GM12874 (cell line): Measurements from ENCODE around the gene WTIP.

Experiments used
- TF ChIP-seq, protein P1 (sequence below): IDR thresholded peaks from 2 replicates; pipeline ENCODE4 v1.5.1; 2011; ENCODE audit warnings: low read depth, mild to moderate bottlenecking, control low read depth, low read length, moderate library complexity; ENCODE audit not compliant: insufficient read depth

WTIP gene

DNA sequence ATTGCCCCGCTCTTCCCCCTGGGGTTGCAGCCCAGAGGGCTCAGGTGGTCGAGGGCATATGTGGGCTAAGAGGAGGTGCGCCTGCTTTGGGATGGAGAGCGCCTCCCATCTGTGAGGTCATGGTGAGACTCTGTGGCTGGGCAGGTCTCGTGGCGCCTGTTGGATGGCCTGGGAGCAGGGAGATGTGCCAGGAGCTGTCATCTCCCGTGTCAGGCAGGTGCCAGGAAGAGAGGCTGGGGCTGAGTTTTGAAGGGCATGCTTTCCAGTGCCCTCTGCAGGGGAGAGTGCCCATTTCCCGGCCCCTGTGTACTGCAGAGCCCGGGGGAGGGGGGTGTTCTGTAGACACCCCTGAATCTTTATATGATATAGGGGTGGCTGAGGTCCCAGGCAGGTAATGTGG lies 2.8 kb downstream of the WTIP start:
- TF ChIP-seq, protein P1, sequence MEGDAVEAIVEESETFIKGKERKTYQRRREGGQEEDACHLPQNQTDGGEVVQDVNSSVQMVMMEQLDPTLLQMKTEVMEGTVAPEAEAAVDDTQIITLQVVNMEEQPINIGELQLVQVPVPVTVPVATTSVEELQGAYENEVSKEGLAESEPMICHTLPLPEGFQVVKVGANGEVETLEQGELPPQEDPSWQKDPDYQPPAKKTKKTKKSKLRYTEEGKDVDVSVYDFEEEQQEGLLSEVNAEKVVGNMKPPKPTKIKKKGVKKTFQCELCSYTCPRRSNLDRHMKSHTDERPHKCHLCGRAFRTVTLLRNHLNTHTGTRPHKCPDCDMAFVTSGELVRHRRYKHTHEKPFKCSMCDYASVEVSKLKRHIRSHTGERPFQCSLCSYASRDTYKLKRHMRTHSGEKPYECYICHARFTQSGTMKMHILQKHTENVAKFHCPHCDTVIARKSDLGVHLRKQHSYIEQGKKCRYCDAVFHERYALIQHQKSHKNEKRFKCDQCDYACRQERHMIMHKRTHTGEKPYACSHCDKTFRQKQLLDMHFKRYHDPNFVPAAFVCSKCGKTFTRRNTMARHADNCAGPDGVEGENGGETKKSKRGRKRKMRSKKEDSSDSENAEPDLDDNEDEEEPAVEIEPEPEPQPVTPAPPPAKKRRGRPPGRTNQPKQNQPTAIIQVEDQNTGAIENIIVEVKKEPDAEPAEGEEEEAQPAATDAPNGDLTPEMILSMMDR = no peak

DNA sequence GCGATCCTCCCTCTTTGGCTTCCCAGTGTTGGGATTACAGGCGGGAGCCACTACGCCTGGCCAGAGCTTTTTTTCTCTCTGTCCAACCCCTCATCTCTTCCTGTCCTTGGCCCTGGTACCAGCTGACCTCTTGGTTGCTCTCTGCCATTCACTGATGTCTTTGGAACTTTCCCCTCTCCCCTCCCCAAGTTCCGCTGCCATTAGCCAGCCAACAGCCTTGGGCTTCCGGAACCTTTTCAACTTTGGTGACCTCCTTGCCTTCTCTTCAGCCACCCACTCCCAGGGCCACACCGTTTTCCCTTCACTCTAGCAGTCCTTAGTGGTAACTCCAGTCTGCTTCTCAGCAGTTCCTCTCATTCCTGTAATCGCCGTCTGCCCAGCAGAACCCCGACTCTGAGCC lies 4.3 kb downstream of the WTIP start:
- TF ChIP-seq, protein P1 = no peak

DNA sequence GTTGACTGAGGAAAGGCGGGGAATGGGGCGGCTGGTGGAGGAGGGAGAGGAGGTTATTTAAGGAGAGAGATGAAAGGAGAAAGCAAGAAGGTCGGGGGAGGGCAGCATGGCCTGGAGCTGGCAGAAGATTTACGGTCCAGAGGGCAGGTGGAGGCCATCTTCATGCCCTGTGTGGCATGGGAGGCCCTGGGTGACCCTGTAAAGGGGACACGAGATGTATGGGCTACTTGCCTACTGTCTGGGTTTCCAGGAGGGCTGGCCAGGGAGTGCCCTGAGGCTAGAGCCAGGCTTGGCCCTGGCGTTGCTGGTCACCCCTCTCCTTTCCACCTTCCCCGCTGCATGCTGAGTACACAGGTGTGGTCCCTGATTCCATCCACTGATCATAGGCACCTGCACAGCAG lies 6.1 kb downstream of the WTIP start:
- TF ChIP-seq, protein P1 = no peak

DNA sequence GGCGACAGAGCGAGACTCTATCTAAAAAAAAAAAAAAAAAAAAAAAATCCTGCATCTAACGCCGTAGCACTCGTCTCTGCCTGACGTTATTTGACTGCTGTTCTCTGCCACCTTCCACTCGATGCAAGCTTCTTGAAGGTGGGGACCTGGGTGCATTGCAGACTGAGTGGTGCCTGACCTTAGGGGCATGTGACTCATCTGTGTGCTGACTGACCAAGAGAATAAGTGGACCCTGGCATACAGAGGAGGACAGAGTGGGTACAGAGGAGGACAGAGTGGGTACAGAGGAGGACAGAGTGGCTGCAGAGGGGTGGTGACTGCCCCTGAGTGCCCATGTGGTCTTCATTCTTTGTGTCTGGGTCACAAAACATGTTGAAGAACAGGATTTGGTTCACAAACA lies 7.6 kb downstream of the WTIP start:
- TF ChIP-seq, protein P1 = no peak

DNA sequence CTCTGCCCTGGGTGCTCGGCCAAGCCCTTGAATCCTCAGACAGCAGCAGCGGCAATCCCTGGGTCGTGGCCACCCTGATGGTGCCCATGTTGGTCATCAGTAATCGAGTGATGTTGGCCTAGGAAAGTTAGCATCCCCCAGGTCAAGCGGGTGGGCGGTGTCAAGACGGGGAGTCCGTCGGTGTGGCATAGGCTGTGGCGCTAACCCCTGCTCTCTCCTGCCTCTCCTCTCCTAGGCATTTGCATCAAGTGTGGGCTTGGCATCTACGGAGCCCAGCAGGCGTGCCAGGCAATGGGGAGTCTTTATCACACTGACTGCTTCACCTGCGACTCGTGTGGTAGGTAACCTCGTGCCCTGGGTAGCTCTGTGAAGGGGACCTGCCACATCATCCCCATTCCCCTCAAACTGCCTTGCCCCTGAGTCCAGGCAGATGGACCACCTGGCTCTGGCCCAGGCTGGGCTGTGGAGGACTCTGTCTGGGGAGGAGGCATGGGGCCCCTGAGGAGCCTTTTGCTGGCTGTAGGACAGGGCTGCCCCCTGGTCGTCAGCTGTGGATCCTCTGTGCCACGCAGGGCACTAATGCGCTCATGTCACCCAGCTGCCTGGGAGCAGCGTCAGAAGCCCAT lies 8.7 kb downstream of the WTIP start:
- TF ChIP-seq, protein P1 = no peak

DNA sequence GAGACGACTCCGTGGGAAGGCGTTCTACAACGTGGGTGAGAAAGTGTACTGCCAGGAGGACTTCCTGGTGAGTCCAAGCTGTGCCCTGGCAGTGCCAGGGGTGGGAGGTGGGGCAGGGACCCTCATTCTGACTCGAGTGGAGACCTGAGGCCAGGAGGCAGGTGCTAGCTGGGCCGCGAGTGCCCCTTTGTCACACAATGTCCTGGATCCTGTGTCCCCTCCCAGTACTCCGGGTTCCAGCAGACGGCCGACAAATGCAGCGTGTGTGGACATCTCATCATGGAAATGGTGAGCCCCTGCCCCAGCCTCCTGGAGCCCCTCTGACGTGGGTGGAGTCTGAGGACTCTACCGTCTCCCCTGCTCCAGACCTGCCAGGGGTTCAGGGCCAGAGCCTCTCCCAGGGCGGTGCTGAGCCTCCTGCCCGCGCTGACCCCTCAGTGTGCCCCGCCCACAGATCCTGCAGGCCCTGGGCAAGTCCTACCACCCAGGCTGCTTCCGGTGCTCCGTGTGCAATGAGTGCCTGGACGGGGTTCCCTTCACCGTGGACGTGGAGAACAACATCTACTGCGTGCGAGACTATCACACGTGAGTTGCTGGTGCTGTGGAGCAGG lies 11.6 kb downstream of the WTIP start:
- TF ChIP-seq, protein P1 = no peak

DNA sequence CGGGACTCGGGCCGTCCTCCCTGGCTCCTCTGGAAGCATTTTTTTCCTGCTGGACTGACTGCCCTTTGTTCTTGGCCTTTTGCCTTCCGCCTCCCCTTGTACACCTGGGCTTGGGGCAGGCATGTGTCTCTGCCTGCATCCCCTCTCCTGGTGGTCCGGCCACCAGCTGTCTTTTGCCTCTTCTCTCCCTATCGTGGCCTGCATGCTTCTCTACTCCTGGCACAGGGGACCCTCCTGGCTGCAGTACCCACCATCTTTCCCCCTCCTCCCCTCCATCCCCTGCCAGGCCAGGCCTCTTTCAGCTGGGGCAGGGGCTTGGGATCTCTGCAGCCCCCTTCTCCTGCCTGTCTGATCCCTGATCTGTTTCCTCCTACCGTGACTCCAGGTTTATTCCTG lies 12.1 kb downstream of the WTIP start:
- TF ChIP-seq, protein P1 = no peak
